ENCODE data around the gene CAV1. TPM values are rescaled to one million over a fixed set of nuclear protein-coding genes. Genes with fewer than 3 reads are reported as not detected.

CAV1 gene
- total and polyA plus RNA-seq, 2 experiments from 2014 or later, result 16.0 to 21.1 TPM

GRCh38 chr7:116557066-116557585 is 32.3 kb downstream of the CAV1 start:
- H3K4me1 Mint-ChIP-seq, result peaks cover 2% of the 10 kb centered on the region; the same call in 2 of the 3 replicates
- no peak for TF ChIP-seq ZNF331 (CRISPR knock-in tag; IDR thresholded peaks at IDR 0.05; ENCODE audit: low read depth)
- TF ChIP-seq CTCF (conservative IDR thresholded peaks at IDR 0.05; ENCODE audit: low read depth in 2 of 2), result no peak
- TF ChIP-seq ZNF462 (CRISPR knock-in tag; IDR thresholded peaks at IDR 0.05), result no peak
- no peak for TF ChIP-seq STAT1 (IDR thresholded peaks at IDR 0.05; ENCODE audit: unreplicated experiment)
- TF ChIP-seq NANOG (IDR thresholded peaks at IDR 0.05; ENCODE audit: borderline replicate concordance), result no peak
- no peak for TF ChIP-seq EZH2 (IDR thresholded peaks at IDR 0.05; ENCODE audit: low read depth, unreplicated experiment)
- TF ChIP-seq ETS1 (IDR thresholded peaks at IDR 0.05), result no peak
- no peak for TF ChIP-seq EZH2phosphoT487 (IDR thresholded peaks at IDR 0.05; ENCODE audit: unreplicated experiment)
- TF ChIP-seq JUNB (IDR thresholded peaks at IDR 0.05; ENCODE audit: unreplicated experiment), result no peak
- no peak for TF ChIP-seq CREB1 (CRISPR knock-in tag; IDR thresholded peaks at IDR 0.05; ENCODE audit: low read depth)
- TF ChIP-seq ZNF114 (CRISPR knock-in tag; IDR thresholded peaks at IDR 0.05), result no peak
- TF ChIP-seq REST (IDR thresholded peaks at IDR 0.05; ENCODE audit: unreplicated experiment), result no peak
- no peak for TF ChIP-seq POLR2AphosphoS5 (IDR thresholded peaks at IDR 0.05; ENCODE audit: low read depth)
- H3K27ac Mint-ChIP-seq, result no peak overlapping the region
- Histone ChIP-seq H4K20me1 (replicated peaks; ENCODE audit: insufficient read depth) (no peaks in the 10 kb centered on the region), H2AFZ (no peak overlapping the region), H3K27me3 (ENCODE audit: insufficient read depth) (no peaks in the 10 kb centered on the region), H3K9me2 (ENCODE audit: insufficient read depth) (no peaks in the 10 kb centered on the region), H3F3A (replicated peaks; ENCODE audit: low read depth) (no peaks in the 10 kb centered on the region), H3K4me2 (no peak overlapping the region), H3K4me1 (ENCODE audit: insufficient read depth) (0 out of 2 replicates have a peak, but pooled peaks cover 5% of the 10 kb centered on the region), H3K36me3 (ENCODE audit: insufficient read depth) (no peaks in the 10 kb centered on the region), H3K79me2 (replicated peaks; ENCODE audit: insufficient read depth) (no peaks in the 10 kb centered on the region), H3K4me3 (no peak overlapping the region), H3K27ac (ENCODE audit: low read depth) (no peak overlapping the region)
- DNase-seq (ENCODE audit: low spot score) (no peak), ATAC-seq (no peak)
- no peaks in the 10 kb centered on the region; the same call in 2 of the 3 replicates for H3K9me3 Mint-ChIP-seq
- no peaks in the 10 kb centered on the region for H3K27me3 Mint-ChIP-seq (ENCODE audit: insufficient read depth, low read depth, poor library complexity)
- H3K4me3 Mint-ChIP-seq, result no peak overlapping the region
- no peaks in the 10 kb centered on the region for H3K36me3 Mint-ChIP-seq (ENCODE audit: low read depth)
